GM10248 (cell line): ENCODE data around the gene LRRC45.

Source experiments
- CTCF ChIA-PET: fragments of 300-600 bp; sonication (Branson Sonifier 250); formaldehyde crosslinking; extraction: SDS; loops from one replicate; lab custom pipeline; 2021; ENCODE audit warnings: antibody characterized with exemption; lab: Yijun Ruan, JAX
- POLR2A ChIA-PET: fragments of 350-650 bp; sonication (Branson Sonifier 250); formaldehyde crosslinking; extraction: SDS; loops from one replicate; lab custom pipeline; 2020; ENCODE audit warnings: antibody characterized with exemption; lab: Yijun Ruan, JAX
- DNase-seq: peaks from one replicate; pipeline ENCODE4 v3.0.0; 2012; ENCODE audit errors: extremely low spot score
- CTCF ChIP-seq: IDR thresholded peaks from 2 replicates; pipeline ENCODE4 v1.5.1; 2012; ENCODE audit warnings: mild to moderate bottlenecking, low read depth; ENCODE audit errors: extremely low read depth, missing control alignments, control extremely low read depth

Gene LRRC45

GRCh38 chr17:82003411-82004381, 19.4 kb upstream of the LRRC45 start:
- DNase-seq = no peak
- ChIA-PET POLR2A (interaction anchor here (0.6 kb wide), 1 partner anchor 12 kb away, joined by 3 read pairs; no protein-coding TSS in a partner anchor), CTCF (interaction anchor here (1.0 to 3.2 kb wide), 3 partner anchors 17 to 44 kb away, joined by 3 to 13 read pairs (median 3); no protein-coding TSS in a partner anchor)
- TF ChIP-seq CTCF = no peak

DNA sequence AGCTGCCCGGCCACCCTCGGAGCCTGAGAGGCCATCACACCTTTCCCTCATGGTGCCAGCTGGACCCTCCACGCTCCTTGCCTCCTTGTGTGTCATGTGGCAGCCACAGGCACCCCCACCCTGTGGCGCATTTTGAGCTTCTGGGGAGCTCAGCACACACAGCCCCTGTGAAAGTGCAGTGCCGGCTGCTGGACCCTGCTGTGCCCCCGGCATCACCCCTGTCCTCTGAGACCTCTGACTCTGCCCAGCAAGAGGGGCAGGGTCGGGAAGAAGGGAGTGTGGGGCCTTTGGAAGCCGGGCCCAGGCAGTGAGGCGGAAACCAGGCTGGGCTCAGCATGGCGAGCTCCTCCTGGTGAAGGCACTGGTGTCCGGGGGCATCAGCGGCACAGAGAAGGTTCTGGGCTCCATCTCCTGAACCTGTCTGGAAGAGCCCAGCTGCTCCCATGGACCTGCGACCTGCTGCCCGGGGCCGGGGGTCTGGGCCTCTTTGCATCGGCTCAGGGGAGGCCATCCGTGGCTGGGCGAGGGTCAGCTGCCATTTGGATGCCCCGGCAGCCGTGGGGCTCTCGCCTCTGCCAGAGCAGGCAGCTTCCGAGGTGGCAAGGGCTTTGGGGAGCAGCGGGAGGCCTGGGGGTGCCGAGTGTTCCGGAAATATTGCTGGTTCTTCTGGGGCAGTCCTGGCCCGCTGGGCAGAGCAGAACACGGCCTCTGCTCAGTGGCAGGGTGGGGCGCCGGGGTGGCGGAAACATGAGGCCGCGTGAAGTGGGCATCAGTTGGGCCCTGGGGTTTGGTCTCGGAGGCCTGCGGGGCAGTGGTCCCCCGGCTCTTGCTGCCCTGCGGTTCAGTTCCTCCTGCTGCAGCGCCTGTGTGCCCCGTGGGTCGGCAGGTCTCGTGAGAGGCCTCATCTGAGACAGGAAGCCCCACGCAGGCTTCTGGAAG, 18.3 kb upstream of the LRRC45 start:
- ChIA-PET POLR2A (no interaction called here), CTCF (interaction anchor here (1.0 to 3.2 kb wide), 2 partner anchors 16 to 25 kb away, joined by 3 to 13 read pairs; no protein-coding TSS in a partner anchor)
- no peak for DNase-seq
- TF ChIP-seq CTCF = no peak

- DNase-seq = no peak
- ChIA-PET CTCF (no interaction called here), POLR2A (no interaction called here)
- no peak for TF ChIP-seq CTCF
Measured at GRCh38 chr17:82005701-82006348, 17.3 kb upstream of the LRRC45 start.

- ChIA-PET POLR2A (no interaction called here), CTCF (no interaction called here)
- DNase-seq = no peak
- no peak for TF ChIP-seq CTCF
Measured at GRCh38 chr17:82006468-82007227, 16.5 kb upstream of the LRRC45 start.

DNA sequence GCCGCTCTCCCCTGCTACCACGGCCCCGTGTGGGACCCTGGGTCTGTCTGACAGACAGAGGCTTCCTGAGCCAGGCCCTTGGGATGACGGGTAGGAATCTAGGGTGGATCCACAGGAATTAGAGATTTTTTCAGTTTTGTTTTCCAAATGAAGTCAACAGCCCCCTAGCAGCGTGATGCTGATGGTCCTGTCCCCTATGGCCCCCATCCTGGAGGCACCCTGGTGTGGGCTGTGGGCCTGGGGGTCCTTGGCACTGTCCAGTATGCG, 15.9 kb upstream of the LRRC45 start:
- CTCF ChIA-PET = interaction anchor here (0.9 kb wide), 1 partner anchor 13 kb away, joined by 3 read pairs; no protein-coding TSS in a partner anchor
- no peak for TF ChIP-seq CTCF
- POLR2A ChIA-PET = no interaction called here
- DNase-seq = no peak
